GDM1 (cell line): ENCODE data around the gene S100A14.
"Not testable (repeated sequence)": the region's sequence is repeated elsewhere in the genome, so short reads cannot be mapped to it uniquely, and the experiment has no call there.

Source experiments
- DNase-seq: peaks from one replicate; lab custom pipeline; 2025; lab: John Stamatoyannopoulos, UW

Gene S100A14

DNA sequence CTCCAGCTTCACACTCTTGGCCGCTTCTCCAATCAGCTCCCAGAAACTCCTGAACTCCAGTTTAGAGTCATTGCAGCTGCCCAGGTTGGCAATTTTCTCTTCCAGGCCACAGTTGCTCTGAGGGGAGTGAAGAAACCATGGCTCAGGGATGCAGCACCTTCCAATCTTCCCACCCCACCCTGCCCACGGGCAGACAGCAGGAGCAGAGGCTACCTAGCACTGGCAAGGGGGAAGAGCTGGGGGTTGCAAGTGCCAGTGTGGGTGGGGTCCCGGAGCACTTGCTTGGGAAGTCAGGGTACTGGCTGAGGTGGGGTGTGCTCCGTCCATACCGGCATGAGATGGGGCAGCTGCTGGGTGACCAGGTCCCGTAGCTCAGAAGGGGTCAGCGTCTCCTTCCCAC is 1.2 kb downstream of the S100A14 start:
- no peak for DNase-seq

- DNase-seq: no peak
These were observed 1.8 kb downstream of the S100A14 start for GRCh38 chr1:153614189-153614900.

- no peak for DNase-seq
These were observed 2.7 kb downstream of the S100A14 start for GRCh38 chr1:153613406-153613805.

DNA sequence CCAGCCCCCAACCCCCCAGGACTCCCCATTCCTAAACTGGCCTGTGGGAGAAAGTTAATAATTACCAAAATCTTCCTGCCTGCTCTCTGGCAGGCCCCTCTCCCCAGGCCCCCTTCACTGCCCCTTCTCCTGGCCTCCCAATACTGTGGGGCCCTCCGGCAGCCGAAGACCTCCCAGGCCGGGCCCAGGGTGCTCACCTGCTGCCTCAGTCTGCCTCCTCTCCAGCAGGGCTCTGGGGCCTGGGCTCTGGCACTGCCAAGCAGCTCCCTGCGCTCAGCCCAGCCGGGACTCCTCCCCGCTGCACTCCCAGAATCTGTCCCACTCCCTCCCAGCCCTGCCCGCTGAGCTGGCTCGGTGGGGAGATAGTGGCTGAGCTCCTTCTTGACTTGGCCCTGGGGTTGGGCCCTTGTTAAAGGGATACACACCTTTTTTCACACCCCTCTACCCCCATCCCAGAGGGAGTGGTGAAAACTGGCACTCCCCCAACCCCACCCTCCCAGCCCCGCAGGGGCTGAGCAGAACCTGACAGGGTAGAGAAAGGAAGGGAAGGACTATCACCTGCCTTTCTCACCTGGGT is 3.3 kb downstream of the S100A14 start, which contains the start of gene S100A16:
Gene S100A16 (minus strand): TSS at position 383 of the 577 bp plus-strand sequence. CDS start 4,986 bp downstream, outside the sequence.
- no peak for DNase-seq

DNA sequence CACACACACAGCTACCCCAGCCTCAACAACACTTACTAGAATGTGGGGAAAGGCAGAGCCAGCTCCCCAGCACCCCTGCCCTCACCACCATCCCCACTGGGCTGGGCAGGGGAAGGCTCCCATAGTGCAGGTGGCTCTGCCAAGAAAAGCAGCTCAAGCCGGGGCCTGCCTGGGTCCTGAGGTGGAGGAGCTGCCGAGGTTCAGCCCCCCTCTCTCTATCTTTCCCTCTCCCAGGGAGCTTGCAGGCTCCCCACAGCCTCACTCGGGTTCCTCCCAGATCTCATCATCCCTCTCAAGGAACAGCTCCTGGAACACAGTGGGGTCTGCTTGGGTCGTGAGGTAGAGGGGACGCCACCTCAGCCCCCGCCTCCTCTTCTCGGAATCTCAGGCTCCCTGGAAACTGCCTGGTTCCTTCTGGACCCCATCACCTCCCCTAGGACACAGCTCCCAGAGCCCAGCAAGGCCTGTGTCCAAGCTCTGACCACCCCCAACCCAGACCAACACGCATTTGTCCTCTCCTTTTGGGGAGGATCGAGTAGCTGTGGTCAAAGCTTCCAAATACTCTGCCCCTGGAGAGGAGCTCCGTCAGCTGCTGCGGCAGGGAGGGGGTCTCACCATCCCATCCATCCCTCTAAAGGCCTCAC is 3.9 kb downstream of the S100A14 start:
- DNase-seq: no peak

- DNase-seq: no peak
These were observed 4.8 kb downstream of the S100A14 start for GRCh38 chr1:153611356-153611755.

DNA sequence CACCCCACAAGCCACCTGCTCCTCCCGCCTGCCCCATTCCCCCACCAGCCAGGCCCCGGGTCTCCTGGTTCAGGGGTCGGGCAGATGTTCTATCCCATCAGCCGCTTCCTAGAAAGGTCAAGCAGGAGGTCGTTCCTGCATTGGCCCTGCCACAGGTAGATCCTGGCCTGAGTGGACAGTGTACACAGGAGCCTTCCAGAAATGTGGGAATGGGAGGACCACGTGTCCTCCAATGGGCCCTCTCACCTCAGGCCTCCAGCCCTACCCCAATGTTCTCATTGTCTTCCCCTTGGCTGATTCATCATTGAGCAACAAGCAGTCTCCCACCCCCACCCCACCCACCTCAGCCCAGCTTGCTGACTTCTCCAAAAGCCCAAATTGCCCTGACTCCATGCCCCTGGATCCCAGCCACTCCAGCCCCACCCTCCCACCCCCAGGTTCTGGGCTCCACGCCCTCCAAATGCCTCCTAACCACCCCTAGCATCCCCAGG is 5.3 kb downstream of the S100A14 start:
- DNase-seq: no peak

DNA sequence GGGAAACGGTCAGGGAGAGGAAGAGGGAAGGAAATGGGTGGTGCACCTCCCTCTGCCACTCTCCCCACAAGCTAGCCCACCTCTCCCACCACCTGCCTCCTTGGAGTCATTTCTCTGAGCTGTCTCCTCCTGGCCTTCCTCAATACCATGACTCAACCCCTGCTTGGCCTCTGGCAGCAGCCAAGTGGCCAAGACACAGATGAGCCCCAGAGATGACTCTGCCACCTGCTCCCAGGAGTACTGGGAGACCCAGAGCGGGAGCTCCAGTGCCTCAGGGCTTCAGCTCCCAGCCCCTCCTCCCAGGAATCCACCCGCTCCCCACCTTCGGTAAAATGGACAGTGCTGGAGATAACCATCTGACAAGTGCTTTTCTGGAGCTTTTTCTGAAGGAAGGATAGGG is 5.8 kb downstream of the S100A14 start:
- DNase-seq: no peak

DNA sequence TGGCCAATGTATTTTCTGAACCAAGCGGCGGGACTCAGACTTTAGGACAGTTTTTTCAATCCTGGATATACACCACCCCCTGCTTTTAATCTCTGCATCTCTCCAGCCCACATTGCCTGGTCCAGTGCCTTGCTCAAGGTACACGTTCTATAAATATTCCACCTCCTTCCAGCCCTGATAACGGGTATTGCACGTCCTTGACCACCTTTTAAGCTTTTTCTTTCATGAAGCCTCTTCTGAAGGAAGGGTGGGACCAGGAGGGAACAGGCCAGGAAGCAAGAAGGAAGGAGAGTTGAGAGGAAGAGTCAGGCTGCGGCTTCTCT is 6.6 kb downstream of the S100A14 start:
- DNase-seq: no peak

DNA sequence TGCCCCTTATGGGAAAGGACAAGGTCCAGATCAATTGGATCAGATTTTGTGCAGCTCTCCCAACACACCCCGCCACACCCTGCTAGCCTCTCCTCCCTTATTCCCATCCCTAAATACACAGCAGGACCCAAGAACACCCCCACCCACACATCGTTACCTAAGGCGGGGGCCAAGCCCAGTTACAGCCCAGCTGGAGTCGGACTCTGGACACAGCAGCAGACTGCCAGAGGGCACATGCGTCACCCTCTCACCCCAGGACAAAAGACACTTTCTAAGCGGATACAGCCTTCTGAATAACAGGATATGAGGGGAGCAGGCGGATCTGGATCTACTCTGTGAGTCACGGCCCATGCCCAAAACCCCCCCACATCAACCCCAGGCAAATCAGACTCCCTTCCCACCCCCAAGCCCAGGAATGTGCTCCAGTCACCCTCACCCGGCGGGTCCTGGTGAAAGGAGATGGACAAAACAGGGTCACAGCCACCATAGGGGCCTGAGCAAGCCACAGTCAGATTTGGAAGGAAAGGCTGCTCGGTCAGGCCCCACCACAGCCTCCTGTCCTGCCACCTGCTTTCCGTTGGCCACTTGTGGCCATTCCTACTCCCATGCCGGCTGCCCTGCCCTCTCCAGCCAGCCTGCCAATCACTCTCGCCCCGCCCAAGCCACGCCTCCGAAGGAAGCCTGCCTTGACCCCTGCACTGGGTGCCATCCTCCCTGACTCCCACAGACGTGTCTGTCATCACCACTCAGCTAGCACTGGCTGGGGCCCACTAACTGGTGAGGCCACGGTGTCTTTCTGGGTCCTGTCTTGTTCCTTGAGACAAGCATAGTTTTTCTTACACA is 7.2 kb downstream of the S100A14 start:
- DNase-seq: no peak

DNA sequence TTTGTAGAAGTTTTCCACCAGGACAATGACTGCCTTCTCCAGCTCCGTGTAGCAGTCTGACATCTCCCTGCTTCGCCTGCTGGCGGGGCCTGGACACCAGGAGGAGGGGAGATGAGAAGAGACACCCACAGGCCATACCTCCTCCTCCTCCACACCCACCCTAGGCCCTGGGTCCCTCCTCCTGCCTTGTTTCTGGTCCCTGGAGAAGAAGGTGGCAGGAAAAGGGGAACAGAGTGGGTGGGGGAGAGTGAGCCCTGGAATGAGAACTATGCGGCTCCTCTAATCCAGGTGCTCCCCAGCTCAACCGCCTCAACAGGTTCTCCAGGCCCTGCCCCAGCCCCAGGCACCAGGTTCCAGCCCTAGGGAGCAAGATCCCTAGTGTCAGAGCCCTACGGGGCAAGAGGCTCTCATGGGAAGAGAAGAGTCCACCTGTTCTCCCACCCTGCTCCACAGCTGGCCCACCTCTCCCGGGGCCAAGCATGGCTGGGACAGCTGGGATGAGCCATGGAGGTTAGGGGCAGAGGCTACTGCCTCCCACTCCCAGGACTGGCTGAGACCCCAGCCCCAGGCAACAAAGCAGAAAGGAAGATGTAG is 7.9 kb downstream of the S100A14 start:
- no peak for DNase-seq

- no peak for DNase-seq
These were observed 8.7 kb downstream of the S100A14 start for GRCh38 chr1:153607381-153607780.

DNA sequence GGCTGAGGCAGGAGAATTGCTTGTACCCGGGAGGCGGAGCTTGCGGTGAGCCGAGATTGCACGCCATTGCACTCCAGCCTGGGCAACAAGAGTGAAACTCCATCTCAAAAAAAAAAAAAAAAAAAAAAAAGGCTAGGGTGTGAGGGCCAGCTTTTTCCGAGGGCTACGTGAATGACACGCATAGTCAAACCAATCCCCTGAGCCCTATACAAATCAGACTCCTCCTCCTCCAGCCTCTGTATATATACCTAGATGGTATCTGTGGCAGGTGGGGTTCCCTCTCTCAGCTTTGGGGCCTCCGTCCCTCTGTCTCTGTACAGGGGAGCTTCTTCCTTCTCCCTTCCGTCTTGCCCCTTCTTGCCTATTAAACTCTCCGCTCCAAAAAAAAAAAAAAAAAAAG is 9.9 kb downstream of the S100A14 start:
- no peak for DNase-seq

GRCh38 chr1:153602749-153603148 is 13.4 kb downstream of the S100A14 start:
- no peak for DNase-seq

DNA sequence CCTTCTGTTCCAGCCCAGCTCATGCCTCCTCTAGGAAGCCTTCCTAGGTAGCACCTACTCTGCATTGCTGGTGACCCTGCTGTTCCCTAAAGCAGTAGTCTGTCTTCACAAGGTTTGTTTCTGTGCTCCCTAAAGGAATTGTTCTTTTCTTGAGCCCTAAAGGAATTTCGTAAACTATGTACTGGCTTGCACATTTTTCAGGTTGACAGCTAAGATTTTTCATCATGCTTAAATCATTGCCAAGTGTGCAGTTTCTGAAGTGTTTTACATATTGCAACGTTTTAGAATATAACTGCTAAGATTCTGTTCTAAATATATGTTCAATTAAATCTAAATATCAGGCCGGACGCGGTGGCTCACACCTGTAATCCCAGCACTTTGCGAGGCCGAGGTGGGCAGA is 16.3 kb downstream of the S100A14 start:
- DNase-seq: no peak

DNA sequence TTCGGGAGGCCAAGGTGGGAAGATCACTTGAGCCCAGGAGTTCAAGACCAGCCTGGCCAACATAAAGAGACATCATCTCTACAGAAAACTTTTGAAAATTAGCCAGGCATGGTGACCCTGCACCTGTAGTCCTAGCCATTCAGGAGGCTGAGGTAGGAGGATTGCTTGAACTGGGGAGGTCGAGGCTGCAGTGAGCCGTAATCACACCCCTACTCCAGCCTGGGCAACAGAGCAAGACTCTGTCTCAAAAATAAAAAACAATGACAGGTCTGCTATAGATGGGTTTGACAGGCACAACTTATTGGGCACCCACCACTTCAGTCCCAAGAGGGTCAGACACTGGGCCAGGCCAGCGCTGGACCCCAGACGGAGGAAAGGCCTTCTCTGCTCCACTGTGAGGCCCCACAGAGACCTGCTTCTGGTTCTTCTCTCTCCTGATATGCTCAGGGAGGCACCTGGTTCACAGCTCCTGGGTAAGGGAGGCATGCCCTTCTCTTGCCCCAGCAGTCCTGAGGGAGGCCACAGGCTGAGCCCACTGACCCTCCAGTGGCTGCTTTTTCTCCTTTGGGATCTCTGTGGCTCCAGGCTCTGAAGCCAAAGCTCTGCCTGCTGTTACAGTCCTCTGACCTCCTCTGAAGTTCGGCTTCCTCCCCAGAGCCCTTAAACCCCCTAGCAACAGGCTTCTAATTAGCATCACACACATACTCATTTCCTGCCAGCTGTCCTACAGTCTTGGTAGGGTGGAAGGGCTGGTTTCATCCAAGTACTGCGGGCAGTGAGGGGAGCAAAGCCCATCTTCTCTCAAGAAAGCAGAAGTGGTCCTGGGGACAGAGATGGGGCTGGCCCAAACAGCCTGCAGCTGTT is 17.6 kb downstream of the S100A14 start:
- DNase-seq: peak; percentile 91

GRCh38 chr1:153597206-153597605 is 18.9 kb downstream of the S100A14 start:
- no peak for DNase-seq

GRCh38 chr1:153592748-153593147 is 23.4 kb downstream of the S100A14 start:
- DNase-seq: no peak

- no peak for DNase-seq
These were observed 27.6 kb downstream of the S100A14 start for GRCh38 chr1:153588482-153588881.

- not testable (repeated sequence) for DNase-seq
These were observed 28.1 kb downstream of the S100A14 start for GRCh38 chr1:153588033-153588432.

DNA sequence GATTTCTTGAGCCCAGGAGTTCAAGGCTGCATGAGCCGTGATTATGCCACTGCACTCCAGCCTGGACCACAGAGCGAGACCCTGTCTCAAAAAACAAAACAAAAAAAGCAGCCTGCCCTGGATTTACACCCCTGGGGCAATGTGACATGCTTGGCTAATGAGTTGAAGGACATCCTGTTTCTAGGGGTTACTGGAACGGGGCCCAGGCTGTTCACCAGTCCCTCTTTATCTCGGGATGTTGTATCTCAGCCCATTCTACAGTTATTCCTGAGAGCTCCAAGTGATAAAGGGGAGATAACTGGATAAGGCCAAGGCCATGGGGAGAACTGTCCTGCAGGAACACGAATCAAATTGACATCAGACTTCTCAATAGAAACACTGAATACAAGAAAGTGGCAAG is 28.8 kb downstream of the S100A14 start:
- DNase-seq: no peak
